ENCODE results near the gene EDA.

EDA gene

GRCh38 chrX:69987691-69988090 lies 371.8 kb downstream of the EDA start:
- Histone ChIP-seq H3K27ac (ENCODE audit: low read length) (no peak overlapping the region), H3K4me2 (ENCODE audit: low read depth, low read length) (no peak overlapping the region), H3K9ac (ENCODE audit: low read length) (no peak overlapping the region), H3F3A (ENCODE audit: insufficient read depth, low read length) (no peaks in the 10 kb centered on the region), H3K4me1 (ENCODE audit: low read length) (no peaks in the 10 kb centered on the region), H3K27me3 (replicated peaks; ENCODE audit: insufficient read depth, low read length) (no peaks in the 10 kb centered on the region), H3K79me2 (ENCODE audit: low read length) (no peaks in the 10 kb centered on the region), H3K36me3 (replicated peaks; ENCODE audit: insufficient read depth, low read length) (no peaks in the 10 kb centered on the region), H2AFZ (ENCODE audit: low read length) (no peak overlapping the region), H4K20me1 (ENCODE audit: insufficient read depth, low read length) (no peaks in the 10 kb centered on the region), H3K9me3 (replicated peaks; ENCODE audit: insufficient read depth, low read length) (no peaks in the 10 kb centered on the region), H3K4me3 (ENCODE audit: low read length) (no peak overlapping the region), H3K9me2 (replicated peaks; ENCODE audit: insufficient read depth, low read length) (no peaks in the 10 kb centered on the region)
- TF ChIP-seq CTCF (IDR thresholded peaks at IDR 0.05; ENCODE audit: low read length) (no peak), EZH2phosphoT487 (IDR thresholded peaks at IDR 0.05; ENCODE audit: low read length) (no peak), EZH2 (optimal IDR thresholded peaks at IDR 0.05; ENCODE audit: low read depth, low read length) (no peak)
- no peak for DNase-seq

DNA sequence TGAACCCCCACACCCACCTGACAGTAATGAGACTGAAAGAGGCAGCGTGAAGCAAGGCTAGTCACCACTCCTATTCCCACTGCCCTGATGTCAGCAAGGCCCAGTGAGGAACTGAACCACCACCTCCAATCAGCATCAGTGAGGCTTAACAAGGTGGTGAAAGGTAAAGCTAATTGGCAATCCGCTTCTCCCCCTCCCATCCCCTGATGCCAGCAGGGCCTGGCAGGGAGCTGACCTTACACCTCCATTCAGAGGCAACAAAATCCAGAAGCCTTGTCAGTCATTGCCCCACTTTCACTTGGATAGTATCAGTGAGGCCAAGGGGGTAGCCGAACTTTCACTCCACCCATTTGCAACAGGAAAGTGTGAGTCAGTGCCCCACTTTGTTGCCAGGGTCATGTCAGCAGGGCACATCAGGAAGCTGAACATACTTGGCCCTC lies 373.1 kb downstream of the EDA start:
- Histone ChIP-seq H2AFZ (ENCODE audit: low read length) (no peak overlapping the region), H3K27me3 (replicated peaks; ENCODE audit: insufficient read depth, low read length) (no peaks in the 10 kb centered on the region), H3K36me3 (replicated peaks; ENCODE audit: insufficient read depth, low read length) (no peaks in the 10 kb centered on the region), H4K20me1 (ENCODE audit: insufficient read depth, low read length) (no peaks in the 10 kb centered on the region), H3K9ac (ENCODE audit: low read length) (no peak overlapping the region), H3K4me1 (ENCODE audit: low read length) (no peaks in the 10 kb centered on the region), H3K4me3 (ENCODE audit: low read length) (no peak overlapping the region), H3K9me3 (replicated peaks; ENCODE audit: insufficient read depth, low read length) (no peaks in the 10 kb centered on the region), H3F3A (ENCODE audit: insufficient read depth, low read length) (no peaks in the 10 kb centered on the region), H3K4me2 (ENCODE audit: low read depth, low read length) (no peak overlapping the region), H3K79me2 (ENCODE audit: low read length) (no peaks in the 10 kb centered on the region), H3K9me2 (replicated peaks; ENCODE audit: insufficient read depth, low read length) (no peaks in the 10 kb centered on the region), H3K27ac (ENCODE audit: low read length) (no peak overlapping the region)
- no peak for TF ChIP-seq EZH2 (optimal IDR thresholded peaks at IDR 0.05; ENCODE audit: low read depth, low read length)
- TF ChIP-seq EZH2phosphoT487 (IDR thresholded peaks at IDR 0.05; ENCODE audit: low read length) = no peak
- TF ChIP-seq CTCF (IDR thresholded peaks at IDR 0.05; ENCODE audit: low read length) = no peak
- DNase-seq = no peak

DNA sequence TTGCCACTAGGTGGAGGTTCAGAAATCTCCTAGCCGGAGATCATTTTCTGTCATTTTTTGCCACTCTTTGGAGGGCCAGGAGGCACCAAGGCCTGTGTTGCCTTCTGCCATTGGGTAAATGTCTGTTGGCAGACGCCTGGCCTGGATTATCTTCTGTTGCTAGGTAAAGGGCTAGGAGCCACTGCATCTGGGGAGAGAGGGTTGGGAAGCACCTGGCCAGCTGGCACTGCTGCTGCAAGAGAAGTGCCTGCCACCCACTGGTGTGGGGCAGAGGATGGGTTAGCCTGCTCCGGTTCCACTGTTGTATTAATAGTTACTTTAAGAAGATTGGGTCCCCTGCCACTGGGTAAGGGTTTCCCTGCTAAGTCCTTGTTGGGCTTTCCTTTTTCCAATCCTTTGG lies 375.8 kb downstream of the EDA start:
- no peaks in the 10 kb centered on the region for H3K27me3 ChIP-seq (replicated peaks; ENCODE audit: insufficient read depth, low read length)
- no peaks in the 10 kb centered on the region for H3K79me2 ChIP-seq (ENCODE audit: low read length)
- no peak overlapping the region for H3K4me2 ChIP-seq (ENCODE audit: low read depth, low read length)
- H3K9ac ChIP-seq (ENCODE audit: low read length) = no peak overlapping the region
- H3K9me3 ChIP-seq (replicated peaks; ENCODE audit: insufficient read depth, low read length) = no peaks in the 10 kb centered on the region
- H3K4me3 ChIP-seq (ENCODE audit: low read length) = no peak overlapping the region
- no peaks in the 10 kb centered on the region for H4K20me1 ChIP-seq (ENCODE audit: insufficient read depth, low read length)
- no peak overlapping the region for H2AFZ ChIP-seq (ENCODE audit: low read length)
- H3K36me3 ChIP-seq (replicated peaks; ENCODE audit: insufficient read depth, low read length) = no peaks in the 10 kb centered on the region
- no peaks in the 10 kb centered on the region for H3K4me1 ChIP-seq (ENCODE audit: low read length)
- TF ChIP-seq CTCF (IDR thresholded peaks at IDR 0.05; ENCODE audit: low read length) = no peak
- TF ChIP-seq EZH2 (optimal IDR thresholded peaks at IDR 0.05; ENCODE audit: low read depth, low read length) = no peak
- no peaks in the 10 kb centered on the region for H3K9me2 ChIP-seq (replicated peaks; ENCODE audit: insufficient read depth, low read length)
- no peak overlapping the region for H3K27ac ChIP-seq (ENCODE audit: low read length)
- H3F3A ChIP-seq (ENCODE audit: insufficient read depth, low read length) = no peaks in the 10 kb centered on the region
- DNase-seq = no peak
